IMR-90 (cell line): ENCODE data around the gene CTR9. TPM values are rescaled to one million over a fixed set of nuclear protein-coding genes. Genes with fewer than 3 reads are reported as not detected.

Experiments
- ATAC-seq: fragments of 200-7000 bp; cut with Tn5 transposase; 2 replicates; pipeline ENCODE4 v1.9.1; 2020; ENCODE audit warnings: low read depth, mild to moderate bottlenecking, moderate library complexity
- BruUV-seq: library from RNA; stranded (reverse); fragments of 400-500 nt; replicated peaks from 2 replicates; lab custom pipeline; 2021; lab: Mats Ljungman, UMichigan
- CTCF ChIA-PET: fragments of 300-600 bp; formaldehyde crosslinking; extraction: SDS; loops from one replicate; lab custom pipeline; 2021; ENCODE audit warnings: antibody characterized with exemption; lab: Yijun Ruan, JAX
- POLR2A ChIA-PET: fragments of 300-600 bp; sonication (Branson Sonifier 250); formaldehyde crosslinking; loops from one replicate; lab custom pipeline; 2022; ENCODE audit warnings: antibody characterized with exemption; ENCODE audit not compliant: unreplicated experiment; lab: Charles Lee
- DNase-seq: peaks from one replicate; pipeline ENCODE4 v3.0.0; 2013
- H2AFZ ChIP-seq: replicated peaks from 2 replicates; pipeline ENCODE3; 2013; ENCODE audit warnings: low read length, mild to moderate bottlenecking; ENCODE audit not compliant: poor library complexity
- H2AK5ac ChIP-seq: 2 replicates; pipeline ENCODE4 v1.6.1; 2013; ENCODE audit warnings: low read depth, low read length, inconsistent platforms
- H2AK9ac ChIP-seq: replicated peaks from 2 replicates; pipeline ENCODE3; 2013; ENCODE audit warnings: mild to moderate bottlenecking, low read depth, low read length, moderate library complexity; ENCODE audit not compliant: poor library complexity
- H2BK120ac ChIP-seq: 2 replicates; pipeline ENCODE4 v1.6.1; 2013; ENCODE audit warnings: low read depth, low read length, inconsistent platforms
- H2BK15ac ChIP-seq: 3 replicates; pipeline ENCODE4 v1.6.1; 2013; ENCODE audit warnings: low read depth, low read length, inconsistent platforms
- H2BK20ac ChIP-seq: 2 replicates; pipeline ENCODE4 v1.6.1; 2013; ENCODE audit warnings: low read depth, mild to moderate bottlenecking, inconsistent platforms, low read length, moderate library complexity
- H2BK5ac ChIP-seq: 2 replicates; pipeline ENCODE4 v1.6.1; 2013; ENCODE audit warnings: mild to moderate bottlenecking, low read depth, low read length, inconsistent platforms; ENCODE audit not compliant: poor library complexity, severe bottlenecking
- H3K14ac ChIP-seq: replicated peaks from 2 replicates; pipeline ENCODE4 v1.6.1; 2013; ENCODE audit warnings: low read depth, low read length, inconsistent platforms
- H3K18ac ChIP-seq: 2 replicates; pipeline ENCODE4 v1.6.1; 2013; ENCODE audit warnings: low read depth, low read length, control low read depth
- H3K23ac ChIP-seq: 2 replicates; pipeline ENCODE4 v1.6.1; 2013; ENCODE audit warnings: low read depth, low read length, inconsistent platforms
- H3K27ac ChIP-seq: 2 replicates; pipeline ENCODE4 v1.5.1; 2013; ENCODE audit warnings: mild to moderate bottlenecking, control low read depth, low read length; ENCODE audit not compliant: insufficient read depth
- H3K27me3 ChIP-seq: 2 replicates; pipeline ENCODE4 v1.6.1; 2013; ENCODE audit warnings: low read length; ENCODE audit not compliant: control insufficient read depth, insufficient read depth
- H3K36me3 ChIP-seq: 2 replicates; pipeline ENCODE4 v1.6.1; 2013; ENCODE audit warnings: low read length, mixed read lengths; ENCODE audit not compliant: control insufficient read depth, insufficient read depth
- H3K4ac ChIP-seq: 2 replicates; pipeline ENCODE4 v1.6.1; 2013; ENCODE audit warnings: low read depth, low read length, inconsistent platforms
- H3K4me1 ChIP-seq: 2 replicates; pipeline ENCODE4 v1.6.1; 2013; ENCODE audit warnings: low read length, mixed read lengths; ENCODE audit not compliant: control insufficient read depth, insufficient read depth
- H3K4me2 ChIP-seq: 2 replicates; pipeline ENCODE4 v1.6.1; 2013; ENCODE audit warnings: low read depth, mild to moderate bottlenecking, control low read depth, low read length, moderate library complexity
- H3K4me3 ChIP-seq: 2 replicates; pipeline ENCODE4 v1.5.1; 2013; ENCODE audit warnings: low read depth, mild to moderate bottlenecking, control low read depth, low read length, moderate library complexity; ENCODE audit not compliant: insufficient read depth
- H3K56ac ChIP-seq: 2 replicates; pipeline ENCODE4 v1.6.1; 2013; ENCODE audit warnings: low read length, inconsistent platforms; ENCODE audit not compliant: insufficient read depth; ENCODE audit errors: extremely low read depth
- H3K79me1 ChIP-seq, 2 experiments: 2 replicates each; pipeline ENCODE4 v1.6.1; 2013; ENCODE audit warnings: low read length in 2 of 2, inconsistent platforms in 1 of 2, low read depth in 1 of 2
- H3K9ac ChIP-seq: 2 replicates; pipeline ENCODE4 v1.6.1; 2013; ENCODE audit warnings: low read depth, low read length, control low read depth
- H3K9me1 ChIP-seq: 2 replicates; pipeline ENCODE4 v1.6.1; 2013; ENCODE audit warnings: low read length, inconsistent platforms; ENCODE audit not compliant: insufficient read depth
- H3K9me3 ChIP-seq: 2 replicates; pipeline ENCODE4 v1.6.1; 2013; ENCODE audit warnings: low read length; ENCODE audit not compliant: control insufficient read depth, insufficient read depth
- H4K20me1 ChIP-seq: 2 replicates; pipeline ENCODE4 v1.6.1; 2013; ENCODE audit warnings: low read length, inconsistent platforms; ENCODE audit not compliant: insufficient read depth
- H4K5ac ChIP-seq: 2 replicates; pipeline ENCODE4 v1.6.1; 2013; ENCODE audit warnings: mild to moderate bottlenecking, low read depth, low read length, control low read depth
- H4K8ac ChIP-seq, 2 experiments: 2 replicates each; pipeline ENCODE4 v1.6.1; 2013; ENCODE audit warnings: low read depth in 2 of 2, low read length in 2 of 2, control low read depth in 1 of 2, inconsistent platforms in 1 of 2
- H4K91ac ChIP-seq: 2 replicates; pipeline ENCODE4 v1.6.1; 2013; ENCODE audit warnings: low read depth, low read length, inconsistent platforms; ENCODE audit not compliant: insufficient read depth
- CEBPB ChIP-seq: IDR thresholded peaks from 2 replicates; pipeline ENCODE4 v1.6.1; 2012; ENCODE audit warnings: low read depth, low read length, improper control_type of control experiment
- RCOR1 ChIP-seq: IDR thresholded peaks from 2 replicates; pipeline ENCODE4 v1.6.1; 2012; ENCODE audit warnings: mild to moderate bottlenecking, low read length, improper control_type of control experiment; ENCODE audit not compliant: insufficient replicate concordance
- WGBS, 2 experiments: methylation state at CpG; one replicate each; pipeline versions ENCODE4 v1.1.5 to v1.1.7; 2013; ENCODE audit warnings: missing lambda C conversion rate in 2 of 2; ENCODE audit not compliant: insufficient read length in 1 of 2; ENCODE audit errors: extremely low coverage in 2 of 2; 5-methylcytosine and 5-hydroxymethylcytosine counted together
- dilution Hi-C: fragments of 300-500 bp; cut with HindIII; formaldehyde crosslinking; loops from one replicate; pipeline ENCODE4 v1.14.3; 2018; ENCODE audit warnings: low sequenced_read_pairs; ENCODE audit not compliant: unreplicated experiment
- in situ Hi-C: fragments of 300-500 bp; cut with MboI; formaldehyde crosslinking; loops from 3 replicates; pipeline ENCODE4 v1.14.3; 2019; ENCODE audit warnings: low sequenced_read_pairs, inconsistent platforms, mixed read lengths
- intact Hi-C: fragments of 100-400 bp; cut with micrococcal nuclease; formaldehyde crosslinking; loops from 2 replicates; pipeline ENCODE4 v1.10.0; 2022
- polyA plus RNA-seq, 3 experiments: library from polyadenylated mRNA; depleted of rRNA; stranded (reverse); fragments of >200 nt; gene quantifications; 2 replicates each; pipeline ENCODE4 v1.2.3, GENCODE V29; 2012; ENCODE audit warnings: low replicate concordance in 1 of 3
- total RNA-seq: library from RNA; depleted of rRNA; stranded (reverse); fragments of >200 nt; gene quantifications from 2 replicates; pipeline ENCODE4 v1.2.3, GENCODE V29; 2012

Gene CTR9
- total and polyA plus RNA-seq, 2 of the 4 experiments (the other 2 are of a cell fraction): 16.8 to 37.1 TPM

GRCh38 chr11:10720881-10721376, 30.1 kb upstream of the CTR9 start:
- ChIA-PET POLR2A (no interaction called here), CTCF (no interaction called here)
- intact Hi-C loops (no loop called here), in situ Hi-C loops (no loop called here), dilution Hi-C loops (no loop called here)
- H3K27me3 ChIP-seq: no peaks in the 10 kb centered on the region
- no peak overlapping the region for H3K56ac ChIP-seq
- no peak overlapping the region for H3K18ac ChIP-seq
- no peaks in the 10 kb centered on the region for H3K9me3 ChIP-seq
- H3K9ac ChIP-seq: no peak overlapping the region
- peaks cover 6% of the 10 kb centered on the region for H3K4me1 ChIP-seq
- no peak overlapping the region for H3K23ac ChIP-seq
- H2AFZ ChIP-seq: no peak overlapping the region
- no CpG with 5 or more reads among the region's 2 CpGs for WGBS, 2 experiments
- H3K4ac ChIP-seq: no peak overlapping the region
- no peaks in the 10 kb centered on the region for H3K79me1 ChIP-seq
- no peak overlapping the region for H4K91ac ChIP-seq
- no peak overlapping the region for H3K27ac ChIP-seq
- no peak overlapping the region for H2AK9ac ChIP-seq
- DNase-seq (no peak), ATAC-seq (no peak)
- H2AK5ac ChIP-seq: no peak overlapping the region
- no peak overlapping the region for H4K5ac ChIP-seq
- H2BK20ac ChIP-seq: no peak overlapping the region
- BruUV-seq: no TSS peak
- H3K14ac ChIP-seq: no peak overlapping the region
- no peak overlapping the region for H2BK120ac ChIP-seq
- no peak overlapping the region for H4K8ac ChIP-seq
- peaks cover 4% of the 10 kb centered on the region for H3K9me1 ChIP-seq
- H3K4me3 ChIP-seq: no peak overlapping the region
- H4K20me1 ChIP-seq: no peaks in the 10 kb centered on the region
- H2BK5ac ChIP-seq: no peak overlapping the region
- H3K4me2 ChIP-seq: no peak overlapping the region
- H2BK15ac ChIP-seq: no peak overlapping the region
- TF ChIP-seq RCOR1 (no peak), CEBPB (no peak)
- no peaks in the 10 kb centered on the region for H3K36me3 ChIP-seq
